H9 (cell line): ENCODE data around the gene TUT7. TPM values are rescaled to one million over a fixed set of nuclear protein-coding genes. Genes with fewer than 3 reads are reported as not detected.

Experiments
- DNase-seq: peaks from one replicate; pipeline ENCODE4 v3.0.0-alpha.2; 2017
- H2AFZ ChIP-seq: one replicate; pipeline ENCODE4 v1.6.1; 2013; ENCODE audit warnings: mild to moderate bottlenecking, low read length, control low read depth, moderate library complexity
- H2AK5ac ChIP-seq: 2 replicates; pipeline ENCODE4 v1.6.1; 2013; ENCODE audit warnings: low read length, control low read depth, mixed read lengths; ENCODE audit not compliant: insufficient read length
- H2BK120ac ChIP-seq: one replicate; pipeline ENCODE4 v1.6.1; 2013; ENCODE audit warnings: low read depth, mild to moderate bottlenecking, low read length, control low read depth, inconsistent platforms; ENCODE audit not compliant: poor library complexity, severe bottlenecking
- H2BK12ac ChIP-seq: 2 replicates; pipeline ENCODE4 v1.6.1; 2013; ENCODE audit warnings: low read length, control low read depth, mixed read lengths, low read depth; ENCODE audit not compliant: insufficient read length
- H2BK15ac ChIP-seq: 2 replicates; pipeline ENCODE4 v1.6.1; 2013; ENCODE audit warnings: low read depth, low read length, control low read depth
- H2BK20ac ChIP-seq: one replicate; pipeline ENCODE4 v1.6.1; 2013; ENCODE audit warnings: low read depth, mild to moderate bottlenecking, low read length, control low read depth, inconsistent platforms; ENCODE audit not compliant: poor library complexity, severe bottlenecking
- H2BK5ac ChIP-seq: 2 replicates; pipeline ENCODE4 v1.6.1; 2013; ENCODE audit warnings: low read length, control low read depth, mixed read lengths; ENCODE audit not compliant: insufficient read length
- H3K14ac ChIP-seq: 2 replicates; pipeline ENCODE4 v1.6.1; 2013; ENCODE audit warnings: low read length, control low read depth; ENCODE audit not compliant: insufficient read depth
- H3K18ac ChIP-seq: 2 replicates; pipeline ENCODE4 v1.6.1; 2013; ENCODE audit warnings: low read depth, mild to moderate bottlenecking, mixed read lengths, low read length, control low read depth; ENCODE audit not compliant: insufficient read length
- H3K23ac ChIP-seq: 2 replicates; pipeline ENCODE4 v1.6.1; 2013; ENCODE audit warnings: low read length, control low read depth, mixed read lengths, low read depth; ENCODE audit not compliant: insufficient read length
- H3K23me2 ChIP-seq: 2 replicates; pipeline ENCODE4 v1.6.1; 2013; ENCODE audit warnings: low read depth, mild to moderate bottlenecking, mixed read lengths, low read length, control low read depth; ENCODE audit not compliant: insufficient read length, poor library complexity, severe bottlenecking
- H3K27ac ChIP-seq: 2 replicates; pipeline ENCODE4 v1.5.1; 2013; ENCODE audit warnings: low read length, control low read depth, mixed read lengths, low read depth; ENCODE audit not compliant: insufficient read length
- H3K27me3 ChIP-seq: 2 replicates; pipeline ENCODE4 v1.6.1; 2013; ENCODE audit warnings: low read length, control low read depth, inconsistent platforms; ENCODE audit not compliant: insufficient read depth
- H3K4ac ChIP-seq: 2 replicates; pipeline ENCODE4 v1.6.1; 2013; ENCODE audit warnings: low read depth, mild to moderate bottlenecking, control low read depth, inconsistent platforms, low read length, moderate library complexity
- H3K4me1 ChIP-seq: 2 replicates; pipeline ENCODE4 v1.6.1; 2013; ENCODE audit warnings: low read length, control low read depth, inconsistent platforms; ENCODE audit not compliant: insufficient read depth
- H3K4me2 ChIP-seq: 2 replicates; pipeline ENCODE4 v1.6.1; 2013; ENCODE audit warnings: low read length, control low read depth, mixed read lengths; ENCODE audit not compliant: insufficient read length, insufficient read depth
- H3K56ac ChIP-seq: 2 replicates; pipeline ENCODE4 v1.6.1; 2013; ENCODE audit warnings: low read depth, mild to moderate bottlenecking, mixed read lengths, low read length, control low read depth; ENCODE audit not compliant: insufficient read length
- H3K79me1 ChIP-seq: 2 replicates; pipeline ENCODE4 v1.6.1; 2013; ENCODE audit warnings: low read depth, mild to moderate bottlenecking, moderate library complexity, low read length, control low read depth, inconsistent platforms; ENCODE audit not compliant: insufficient read depth, poor library complexity, severe bottlenecking
- H3K79me2 ChIP-seq: 2 replicates; pipeline ENCODE4 v1.6.1; 2013; ENCODE audit warnings: low read length, control low read depth, inconsistent platforms; ENCODE audit not compliant: insufficient read depth
- H3K9ac ChIP-seq: 2 replicates; pipeline ENCODE4 v1.6.1; 2013; ENCODE audit warnings: low read length, control low read depth, mixed read lengths; ENCODE audit not compliant: insufficient read length; ENCODE audit errors: extremely low read depth
- H3K9me3 ChIP-seq: one replicate; pipeline ENCODE4 v1.6.1; 2013; ENCODE audit warnings: low read depth, low read length, inconsistent platforms; ENCODE audit not compliant: control insufficient read depth
- H3T11ph ChIP-seq: one replicate; pipeline ENCODE4 v1.6.1; 2013; ENCODE audit warnings: mild to moderate bottlenecking, low read length, control low read depth, inconsistent platforms
- H4K20me1 ChIP-seq: one replicate; pipeline ENCODE4 v1.6.1; 2013; ENCODE audit not compliant: control insufficient read depth, insufficient read length, insufficient read depth
- H4K5ac ChIP-seq: 2 replicates; pipeline ENCODE4 v1.6.1; 2013; ENCODE audit warnings: low read depth, mild to moderate bottlenecking, mixed read lengths, low read length, control low read depth; ENCODE audit not compliant: insufficient read length
- H4K8ac ChIP-seq: replicated peaks from 2 replicates; pipeline ENCODE4 v1.6.1; 2013; ENCODE audit warnings: low read length, control low read depth, mixed read lengths, low read depth; ENCODE audit not compliant: insufficient read length
- H4K91ac ChIP-seq: 2 replicates; pipeline ENCODE4 v1.6.1; 2013; ENCODE audit warnings: low read depth, mild to moderate bottlenecking, moderate library complexity, mixed read lengths, low read length, control low read depth; ENCODE audit not compliant: insufficient read length
- H3K27ac Mint-ChIP-seq, 3 experiments: 2 replicates in 2 of 3; 3 replicates in 1 of 3; pipeline ENCODE4 v1.8.0; 2020 to 2021; ENCODE audit warnings: mixed read lengths in 3 of 3, mild to moderate bottlenecking in 1 of 3, moderate library complexity in 1 of 3
- H3K27me3 Mint-ChIP-seq: 2 replicates; pipeline ENCODE4 v1.8.0; 2021; ENCODE audit warnings: low read depth, mild to moderate bottlenecking, moderate library complexity, mixed read lengths
- H3K36me3 Mint-ChIP-seq, 3 experiments: 2 replicates in 2 of 3; 3 replicates in 1 of 3; pipeline ENCODE4 v1.8.0; 2020 to 2021; ENCODE audit warnings: low read depth in 3 of 3, mixed read lengths in 3 of 3; ENCODE audit not compliant: insufficient read depth in 1 of 3
- H3K4me1 Mint-ChIP-seq, 2 experiments: 2 replicates each; pipeline ENCODE4 v1.8.0; 2020; ENCODE audit warnings: mixed read lengths in 2 of 2
- H3K4me3 Mint-ChIP-seq, 2 experiments: 2 replicates in 1 of 2; 3 replicates in 1 of 2; pipeline ENCODE4 v1.8.0; 2020 to 2021; ENCODE audit warnings: mild to moderate bottlenecking in 2 of 2, mixed read lengths in 2 of 2, moderate library complexity in 1 of 2
- H3K9me3 Mint-ChIP-seq, 2 experiments: 2 replicates in 1 of 2; 3 replicates in 1 of 2; pipeline ENCODE4 v1.8.0; 2020; ENCODE audit warnings: mild to moderate bottlenecking in 2 of 2, mixed read lengths in 2 of 2, moderate library complexity in 1 of 2
- CTCF ChIP-seq: fragments of 200-600 bp; sonication (generic); conservative IDR thresholded peaks from 3 replicates; pipeline ENCODE4 v1.8.0; 2021; ENCODE audit warnings: antibody characterized with exemption, mild to moderate bottlenecking
- WGBS: extraction: QIAGEN DNeasy Blood & Tissue Kit; methylation state at CpG from one replicate; pipeline ENCODE4 v1.1.7; 2013; ENCODE audit warnings: missing lambda C conversion rate, low lambda C conversion rate, mixed read lengths; ENCODE audit not compliant: insufficient read length; ENCODE audit errors: extremely low coverage; 5-methylcytosine and 5-hydroxymethylcytosine counted together
- total RNA-seq: library from RNA; stranded (reverse); gene quantifications from 2 replicates; pipeline ENCODE4 v1.2.1, GENCODE V29; 2021

The TUT7 gene
- total RNA-seq, 1 experiment from 2014 or later = 23.1 TPM

GRCh38 chr9:86259557-86259956 is 94.7 kb downstream of the TUT7 start, which contains the start of gene C9orf153:
Gene C9orf153, minus strand, starts transcription at chr9:86259657. Its CDS starts 30,054 bp downstream, at chr9:86229603.
- H3K36me3 Mint-ChIP-seq = peaks cover 10 to 18% (median 15%) of the 10 kb centered on the region in 3 experiments; a peak in 6 of 7 replicates
- peak within 1 kb of the TSS in 1 of 3 experiments; percentile 9; a peak in 2 of 7 replicates for H3K27ac Mint-ChIP-seq
- H3K9me3 Mint-ChIP-seq = 0 out of 5 replicates have a peak, but pooled peaks cover 0 to under 1% of the 10 kb centered on the region in 2 experiments
- Histone ChIP-seq H3K27ac (no peak within 1 kb of the TSS), H3T11ph (no peak within 1 kb of the TSS), H3K79me1 (no peaks in the 10 kb centered on the region), H3K14ac (no peak within 1 kb of the TSS), H3K18ac (no peak within 1 kb of the TSS), H4K91ac (no peak within 1 kb of the TSS), H3K4me1 (no peaks in the 10 kb centered on the region), H4K5ac (no peak within 1 kb of the TSS), H3K23me2 (no peaks in the 10 kb centered on the region), H3K4me2 (no peak within 1 kb of the TSS), H2BK120ac (no peak within 1 kb of the TSS), H2BK20ac (no peak within 1 kb of the TSS), H2BK15ac (no peak within 1 kb of the TSS), H2BK12ac (no peak within 1 kb of the TSS), H3K56ac (no peak within 1 kb of the TSS), H4K8ac (no peak within 1 kb of the TSS), H3K4ac (no peak within 1 kb of the TSS), H2AFZ (no peak within 1 kb of the TSS), H3K9me3 (no peaks in the 10 kb centered on the region), H3K27me3 (no peaks in the 10 kb centered on the region), H3K79me2 (no peaks in the 10 kb centered on the region), H2AK5ac (no peak within 1 kb of the TSS), H3K23ac (no peak within 1 kb of the TSS), H4K20me1 (no peaks in the 10 kb centered on the region), H3K9ac (no peak within 1 kb of the TSS), H2BK5ac (no peak within 1 kb of the TSS)
- DNase-seq = no peak
- H3K4me1 Mint-ChIP-seq = peaks cover 8 to 15% of the 10 kb centered on the region in 2 experiments
- WGBS = no CpG with 5 or more reads among the region's 8 CpGs
- no peak within 1 kb of the TSS for H3K4me3 Mint-ChIP-seq
- H3K27me3 Mint-ChIP-seq = no peaks in the 10 kb centered on the region
- TF ChIP-seq CTCF = no peak
